HG03025 (cell line): Measurements from ENCODE around the gene SULT2B1.

Source experiments
- ATAC-seq: cut with Tn5 transposase; IDR thresholded peaks from one replicate; pipeline ENCODE4 v1.9.1; 2021; ENCODE audit warnings: mild to moderate bottlenecking, moderate library complexity; ENCODE audit not compliant: unreplicated experiment, low FRiP score

SULT2B1 gene

DNA sequence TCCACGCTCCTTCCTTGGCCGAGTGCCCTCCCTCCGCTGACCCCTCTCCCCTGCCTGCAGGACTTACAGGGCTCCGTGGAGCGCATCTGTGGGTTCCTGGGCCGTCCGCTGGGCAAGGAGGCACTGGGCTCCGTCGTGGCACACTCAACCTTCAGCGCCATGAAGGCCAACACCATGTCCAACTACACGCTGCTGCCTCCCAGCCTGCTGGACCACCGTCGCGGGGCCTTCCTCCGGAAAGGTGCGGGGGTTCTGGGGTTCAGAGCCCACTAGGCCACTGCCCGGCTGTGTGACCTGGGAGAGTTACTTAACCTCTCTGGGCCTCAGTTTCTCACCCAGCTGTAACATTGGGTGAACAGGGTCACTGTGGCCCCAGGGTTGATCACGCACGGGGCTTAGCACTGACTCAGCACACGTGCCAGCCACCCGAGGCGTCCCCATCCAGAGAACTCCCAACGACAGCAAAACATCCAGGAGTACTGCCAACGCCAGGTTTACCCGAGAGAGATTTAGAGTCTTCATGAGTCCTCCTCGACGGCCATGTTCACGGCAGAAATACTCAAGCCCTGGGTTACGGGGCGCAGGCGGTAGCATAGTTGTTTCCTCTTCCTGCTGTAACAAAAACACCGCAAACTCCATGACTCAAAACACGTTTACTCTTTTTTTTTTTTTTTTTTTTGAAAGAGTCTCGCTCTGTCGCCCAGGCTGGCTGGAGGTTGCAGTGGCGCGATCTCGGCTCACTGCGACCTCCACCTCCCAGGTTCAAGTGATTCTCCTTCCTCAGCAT is 44.9 kb downstream of the SULT2B1 start:
- ATAC-seq, result no peak

DNA sequence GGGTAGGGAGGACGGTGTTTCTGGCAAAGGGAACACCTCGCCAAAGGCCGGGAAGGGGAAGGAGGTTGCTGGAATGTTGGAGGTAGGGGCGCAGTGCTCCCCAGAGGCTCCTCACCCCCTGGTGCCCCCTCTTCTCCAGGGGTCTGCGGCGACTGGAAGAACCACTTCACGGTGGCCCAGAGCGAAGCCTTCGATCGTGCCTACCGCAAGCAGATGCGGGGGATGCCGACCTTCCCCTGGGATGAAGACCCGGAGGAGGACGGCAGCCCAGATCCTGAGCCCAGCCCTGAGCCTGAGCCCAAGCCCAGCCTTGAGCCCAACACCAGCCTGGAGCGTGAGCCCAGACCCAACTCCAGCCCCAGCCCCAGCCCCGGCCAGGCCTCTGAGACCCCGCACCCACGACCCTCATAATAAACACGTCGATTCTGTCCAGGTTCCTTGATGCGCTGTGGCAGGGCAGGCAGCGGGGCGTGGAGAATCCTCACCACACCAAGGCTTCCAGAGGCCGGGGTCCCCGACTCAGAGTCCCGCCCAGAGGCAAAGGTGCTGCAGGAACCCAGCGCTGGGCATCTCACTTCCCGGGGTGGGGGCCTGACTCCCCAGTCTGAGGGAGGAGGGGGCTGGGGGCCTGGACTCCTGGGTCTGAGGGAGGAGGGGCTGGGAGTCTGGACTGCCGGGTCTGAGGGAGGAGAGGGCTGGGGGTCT is 47.2 kb downstream of the SULT2B1 start:
- no peak for ATAC-seq

DNA sequence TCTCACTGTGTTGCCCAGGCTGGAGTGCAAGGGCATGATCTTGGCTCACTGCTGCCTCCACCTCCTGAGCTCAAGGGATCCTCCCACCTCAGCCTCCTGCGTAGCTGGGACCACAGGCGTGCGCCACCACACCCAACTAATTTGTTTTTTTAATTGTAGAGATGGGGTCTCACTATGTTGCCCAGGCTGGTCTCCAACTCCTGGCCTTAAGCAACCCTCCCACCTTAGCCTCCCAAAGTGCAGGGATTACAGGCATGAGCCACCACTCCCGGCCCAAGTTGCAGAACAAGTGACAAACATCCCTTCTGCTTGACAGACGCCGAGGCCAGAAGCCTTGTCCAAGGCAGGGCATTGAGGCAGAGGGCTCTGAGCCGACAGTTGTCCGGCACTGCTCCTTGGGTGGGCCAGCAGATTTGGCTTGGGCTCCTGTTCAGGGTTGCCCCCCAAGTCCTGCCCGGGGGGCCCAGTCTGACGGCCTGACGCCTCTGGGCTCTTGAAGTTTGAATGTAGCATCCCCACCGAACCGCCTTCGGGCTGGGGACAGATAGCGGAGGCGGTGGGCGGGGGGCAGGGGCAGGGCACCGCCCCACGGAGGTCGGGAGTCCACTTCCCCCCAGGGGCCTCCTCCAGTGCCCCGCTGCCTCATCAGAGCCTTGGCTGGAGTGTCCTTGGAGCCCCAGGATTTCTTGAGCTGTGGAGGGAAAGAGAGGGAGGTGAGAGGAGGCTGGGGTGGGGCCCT is 48.9 kb downstream of the SULT2B1 start:
- ATAC-seq, result no peak

DNA sequence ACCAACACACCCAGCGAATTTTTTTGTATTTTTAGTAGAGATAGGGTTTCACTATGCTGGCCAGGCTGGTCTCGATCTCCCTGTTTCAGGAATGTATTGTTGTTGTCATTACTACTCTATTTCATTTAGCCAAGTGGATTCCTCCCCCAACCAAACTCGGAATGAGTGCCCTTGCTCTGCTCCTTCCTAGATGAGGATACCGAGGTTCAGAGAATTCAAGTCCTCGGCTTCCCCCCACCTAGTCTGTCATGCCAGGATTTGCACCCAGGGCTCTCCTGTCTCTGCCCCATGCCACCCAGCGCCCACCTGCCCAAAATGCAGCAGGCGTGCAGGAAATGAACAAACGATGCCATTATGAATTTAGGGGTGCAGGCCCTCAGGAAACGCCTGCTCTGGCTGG is 51.0 kb downstream of the SULT2B1 start:
- ATAC-seq, result no peak

DNA sequence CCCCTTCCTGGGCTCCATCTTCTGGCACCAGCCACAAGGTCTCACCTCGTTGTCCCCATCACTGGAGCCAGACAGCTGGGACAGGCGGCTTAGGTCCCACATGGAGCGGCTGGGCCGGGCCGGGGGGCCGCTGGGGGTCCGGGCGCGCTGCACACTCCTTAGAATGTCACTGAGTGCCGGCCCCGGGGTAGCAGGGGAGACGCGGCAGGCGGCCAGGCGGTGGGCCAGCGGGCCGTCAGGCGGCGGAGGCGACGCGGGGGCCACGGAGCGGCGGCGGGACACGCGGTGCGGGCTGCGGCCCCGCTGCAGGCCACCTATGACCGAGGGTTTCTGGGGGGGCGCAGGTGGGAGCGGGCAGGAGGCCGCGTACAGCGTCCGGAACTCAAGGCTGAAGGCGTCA is 51.5 kb downstream of the SULT2B1 start:
- ATAC-seq, result no peak

DNA sequence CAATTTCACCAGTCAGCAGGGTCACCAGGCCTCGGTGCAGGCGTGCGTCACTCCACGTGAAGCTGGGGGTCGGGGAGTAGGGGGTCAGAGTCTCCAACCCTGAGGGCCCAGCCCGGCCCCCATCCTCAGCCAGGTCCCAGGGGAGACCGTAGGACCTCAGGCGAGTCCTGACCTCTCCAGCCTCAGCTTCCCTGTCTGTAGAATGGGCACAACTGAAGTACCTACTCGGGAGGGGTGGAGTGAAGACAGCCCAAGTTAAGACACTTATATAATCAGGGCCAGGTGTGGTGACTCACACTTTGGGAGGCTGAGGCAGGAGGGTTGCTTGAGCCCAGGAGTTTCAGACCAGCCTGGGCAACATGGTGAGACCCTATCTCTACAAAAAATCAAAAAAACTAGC is 51.9 kb downstream of the SULT2B1 start:
- ATAC-seq, result no peak

DNA sequence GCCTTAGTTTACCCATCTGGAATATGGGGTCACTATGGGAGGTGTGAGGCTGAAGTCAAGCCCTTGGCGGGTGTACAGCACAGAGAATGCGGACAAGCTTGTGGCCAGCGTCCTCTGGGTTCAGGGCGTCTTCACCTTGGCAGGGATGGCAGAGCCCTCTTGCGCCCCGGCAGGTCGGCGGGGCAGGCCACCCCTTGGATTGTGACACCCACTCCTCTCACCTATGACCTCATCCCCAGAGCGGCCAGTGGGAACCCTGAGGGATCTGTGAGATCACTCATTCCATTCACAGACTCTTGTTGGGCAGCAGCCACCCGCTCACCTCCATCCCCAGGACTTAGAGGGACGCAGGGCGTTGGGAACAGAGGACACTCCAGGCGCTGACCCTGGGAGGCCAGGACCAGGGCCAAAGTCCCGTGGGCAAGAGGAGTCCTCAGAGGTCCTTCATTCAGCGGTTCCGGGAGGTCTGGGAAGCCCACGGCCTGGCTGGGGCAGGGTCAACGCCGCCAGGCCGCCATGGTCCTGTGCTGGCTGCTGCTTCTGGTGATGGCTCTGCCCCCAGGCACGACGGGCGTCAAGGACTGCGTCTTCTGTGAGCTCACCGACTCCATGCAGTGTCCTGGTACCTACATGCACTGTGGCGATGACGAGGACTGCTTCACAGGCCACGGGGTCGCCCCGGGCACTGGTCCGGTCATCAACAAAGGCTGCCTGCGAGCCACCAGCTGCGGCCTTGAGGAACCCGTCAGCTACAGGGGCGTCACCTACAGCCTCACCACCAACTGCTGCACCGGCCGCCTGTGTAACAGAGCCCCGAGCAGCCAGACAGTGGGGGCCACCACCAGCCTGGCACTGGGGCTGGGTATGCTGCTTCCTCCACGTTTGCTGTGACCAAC is 54.7 kb downstream of the SULT2B1 start, which contains the start of gene SPACA4:
TSS of gene SPACA4 (plus strand) at position 280 of the 896 bp plus-strand sequence. CDS start at position 517, 237 bp downstream.
- ATAC-seq, result no peak

DNA sequence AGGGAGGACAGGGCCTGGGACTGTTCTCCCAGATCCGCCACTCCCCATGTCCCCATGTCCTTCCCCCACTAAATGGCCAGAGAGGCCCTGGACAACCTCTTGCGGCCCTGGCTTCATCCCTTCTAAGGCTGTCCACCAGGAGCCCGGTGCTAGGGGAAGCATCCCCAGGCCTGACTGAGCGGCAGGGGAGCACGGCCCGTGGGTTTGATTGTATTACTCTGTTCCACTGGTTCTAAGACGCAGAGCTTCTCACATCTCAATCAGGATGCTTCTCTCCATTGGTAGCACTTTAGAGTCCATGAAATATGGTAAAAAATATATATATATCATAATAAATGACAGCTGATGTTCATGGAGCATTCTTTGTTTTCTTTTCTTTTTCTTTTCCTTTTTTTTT is 55.4 kb downstream of the SULT2B1 start:
- ATAC-seq, result no peak

DNA sequence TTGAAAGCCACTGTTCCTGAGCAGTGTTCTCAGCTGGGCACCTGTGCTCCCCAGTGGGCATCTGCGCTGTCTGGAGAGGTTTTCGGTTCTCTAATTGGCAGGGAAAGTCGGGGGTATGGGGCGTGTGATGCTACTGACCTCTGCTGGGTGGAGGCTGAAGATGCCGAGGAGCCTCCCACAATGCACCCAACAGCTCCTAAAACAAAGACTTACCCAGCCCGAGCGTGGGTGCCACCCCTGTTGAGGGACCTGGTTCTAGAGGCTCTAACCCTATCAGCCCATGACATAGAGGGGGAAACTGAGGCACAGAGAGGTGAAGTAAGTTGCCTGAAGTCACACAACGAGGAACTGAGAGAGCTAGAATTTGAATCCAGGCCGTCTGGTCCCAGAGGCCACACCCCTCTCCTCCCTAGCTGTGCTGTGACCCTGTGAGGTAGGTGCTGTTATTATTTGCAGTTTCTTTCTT is 56.9 kb downstream of the SULT2B1 start:
- no peak for ATAC-seq

DNA sequence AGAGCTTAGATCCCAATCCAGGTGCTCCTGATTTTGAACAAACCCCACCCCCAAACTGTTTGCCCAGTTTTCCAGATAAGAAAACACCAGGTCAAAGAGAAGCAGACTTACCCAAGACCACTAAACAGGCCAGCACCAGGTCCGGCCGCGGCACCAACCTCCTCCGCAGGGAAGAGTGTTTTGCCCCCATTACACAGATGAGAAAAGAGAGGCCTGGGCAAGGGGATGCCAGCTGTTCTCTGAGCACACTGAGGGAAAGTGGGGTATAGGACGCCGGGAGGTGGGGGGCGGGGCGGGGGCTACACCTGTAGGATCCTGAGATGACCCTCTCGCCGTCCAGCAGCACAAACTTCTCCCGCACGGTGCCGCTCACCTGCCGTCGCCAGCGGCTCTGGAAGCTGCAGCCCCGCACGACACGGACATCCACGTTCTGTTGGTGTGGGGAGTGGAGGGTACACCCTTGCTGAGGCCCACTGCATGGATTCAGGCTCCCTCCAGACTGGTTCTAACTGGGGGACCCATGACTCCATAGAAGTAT is 57.7 kb downstream of the SULT2B1 start:
- no peak for ATAC-seq

DNA sequence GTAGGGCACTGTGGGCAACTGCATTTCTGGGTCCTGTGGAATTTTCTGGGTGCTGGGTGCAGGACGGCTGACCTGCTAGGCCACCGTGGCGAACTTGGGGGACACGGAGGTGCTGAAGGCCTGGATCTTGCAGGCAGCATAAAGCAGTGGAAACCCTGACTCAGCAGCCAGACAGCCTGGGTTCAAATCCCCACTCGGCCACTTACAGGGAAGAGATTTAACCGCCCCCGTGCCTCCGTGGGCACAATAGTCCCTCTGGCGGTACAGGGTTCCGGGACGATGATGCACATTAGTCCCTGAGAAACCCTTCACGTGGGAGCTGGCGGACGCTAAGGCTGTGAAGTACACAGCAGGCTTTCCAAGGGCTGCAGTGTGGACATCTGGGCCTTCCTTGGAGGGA is 59.9 kb downstream of the SULT2B1 start:
- no peak for ATAC-seq

DNA sequence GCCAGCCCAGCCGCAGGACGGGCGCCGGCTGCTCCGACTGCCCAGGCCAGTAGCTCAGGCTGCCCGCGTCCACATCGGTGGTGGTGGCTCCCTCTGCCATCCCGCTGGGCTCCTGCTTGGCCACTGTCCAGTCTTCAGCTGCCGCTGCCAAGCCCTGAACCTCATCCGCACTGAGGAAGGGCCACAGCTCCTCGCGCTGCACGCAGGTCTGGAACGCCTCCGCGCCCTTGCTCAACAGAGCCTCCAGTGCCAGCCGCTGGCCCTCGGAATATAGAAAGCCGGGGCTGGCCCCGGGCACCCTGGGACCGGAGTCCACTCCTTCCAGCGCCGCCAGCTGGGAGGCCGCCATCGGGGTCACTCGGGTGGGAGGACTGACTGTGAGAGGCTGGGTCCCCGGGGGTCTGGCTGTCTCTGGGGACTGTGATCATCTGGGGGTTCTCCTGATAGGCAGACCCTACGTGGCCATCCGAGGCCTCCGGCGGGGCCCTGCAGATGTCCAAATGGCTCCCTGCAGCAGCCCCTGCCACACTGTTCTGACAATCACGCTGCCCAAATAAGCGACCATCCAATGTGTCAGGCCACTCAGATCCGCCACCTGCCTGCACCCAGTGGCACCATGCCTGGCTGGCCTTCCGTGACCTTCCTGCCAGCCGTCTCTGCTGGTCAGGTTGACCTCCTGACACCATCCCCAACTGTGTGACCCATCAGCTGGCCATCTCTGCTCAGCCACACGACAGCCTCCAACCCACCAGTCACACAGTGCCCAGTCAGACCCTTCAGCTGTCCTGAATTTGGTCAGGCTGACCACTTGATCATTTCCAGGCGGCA is 61.3 kb downstream of the SULT2B1 start:
- no peak for ATAC-seq

DNA sequence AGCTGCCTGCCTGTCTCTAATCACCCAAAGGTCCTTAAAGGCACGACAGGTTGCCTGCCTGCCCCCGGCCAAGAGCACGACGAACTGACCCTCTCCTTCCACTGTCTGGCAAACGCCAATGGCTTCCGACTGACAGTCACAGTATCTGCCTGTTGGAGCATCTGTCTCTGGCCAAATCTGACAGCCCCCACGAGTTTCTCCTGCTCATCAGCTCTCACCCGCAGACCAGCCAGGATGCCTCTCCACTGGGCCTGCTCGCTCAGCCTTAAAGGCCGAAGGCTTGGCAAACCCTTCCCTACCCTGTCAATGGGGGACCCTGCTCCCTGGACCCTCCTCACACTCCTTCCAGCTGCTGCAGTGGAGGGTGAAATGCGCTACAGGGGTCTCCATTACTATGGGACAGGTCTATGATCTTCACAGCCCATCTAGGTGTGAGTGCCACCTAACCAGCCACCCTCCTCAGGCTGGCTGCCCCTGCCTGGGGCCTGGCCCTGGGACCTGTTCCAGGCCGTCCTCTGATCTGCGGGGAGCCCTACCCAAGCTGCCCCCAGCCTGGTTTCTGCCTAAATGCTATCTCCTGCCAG is 62.0 kb downstream of the SULT2B1 start:
- ATAC-seq, result no peak

DNA sequence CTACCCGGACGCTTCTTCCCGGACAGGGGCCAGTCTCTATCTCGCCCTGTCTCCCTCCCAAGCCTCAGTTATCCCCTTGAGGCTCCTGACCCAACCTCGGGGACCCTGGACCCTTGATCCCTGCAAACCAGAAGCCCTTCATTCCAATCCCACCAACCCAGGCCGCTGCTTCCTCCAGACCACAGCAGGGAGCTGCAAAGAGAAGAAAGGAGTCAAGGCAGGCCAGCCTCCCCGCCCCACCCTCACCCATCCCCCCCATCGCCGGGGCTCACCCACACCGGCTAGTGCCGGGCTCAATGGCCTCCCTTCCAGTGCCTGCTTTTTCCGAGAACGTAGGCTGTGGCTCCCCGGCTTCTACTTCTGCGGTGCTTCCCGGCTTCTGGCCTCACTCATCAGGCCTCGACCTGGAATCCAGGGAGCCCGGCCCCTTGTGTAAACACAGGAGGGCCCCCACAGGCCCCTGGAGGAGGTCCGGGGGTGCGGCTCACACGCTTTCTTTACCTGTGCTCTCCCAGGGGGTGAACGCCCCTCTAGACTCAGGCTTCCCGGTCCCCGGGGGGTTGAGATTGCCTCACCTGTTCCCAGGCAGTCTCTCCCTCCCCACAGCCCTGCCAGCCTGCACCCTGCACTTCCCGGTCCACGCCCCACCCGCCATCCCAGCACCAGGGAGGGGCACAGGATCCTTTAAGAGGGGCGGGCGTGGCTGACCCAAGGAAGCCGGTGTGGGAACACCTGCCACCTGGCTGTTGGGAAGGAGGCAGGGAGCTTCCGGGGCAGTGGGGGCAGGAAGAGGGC is 62.7 kb downstream of the SULT2B1 start, which contains the start of gene FAM83E:
TSS of gene FAM83E (minus strand) at position 641 of the 795 bp plus-strand sequence. CDS start 1,704 bp downstream, outside the sequence.
- no peak for ATAC-seq

DNA sequence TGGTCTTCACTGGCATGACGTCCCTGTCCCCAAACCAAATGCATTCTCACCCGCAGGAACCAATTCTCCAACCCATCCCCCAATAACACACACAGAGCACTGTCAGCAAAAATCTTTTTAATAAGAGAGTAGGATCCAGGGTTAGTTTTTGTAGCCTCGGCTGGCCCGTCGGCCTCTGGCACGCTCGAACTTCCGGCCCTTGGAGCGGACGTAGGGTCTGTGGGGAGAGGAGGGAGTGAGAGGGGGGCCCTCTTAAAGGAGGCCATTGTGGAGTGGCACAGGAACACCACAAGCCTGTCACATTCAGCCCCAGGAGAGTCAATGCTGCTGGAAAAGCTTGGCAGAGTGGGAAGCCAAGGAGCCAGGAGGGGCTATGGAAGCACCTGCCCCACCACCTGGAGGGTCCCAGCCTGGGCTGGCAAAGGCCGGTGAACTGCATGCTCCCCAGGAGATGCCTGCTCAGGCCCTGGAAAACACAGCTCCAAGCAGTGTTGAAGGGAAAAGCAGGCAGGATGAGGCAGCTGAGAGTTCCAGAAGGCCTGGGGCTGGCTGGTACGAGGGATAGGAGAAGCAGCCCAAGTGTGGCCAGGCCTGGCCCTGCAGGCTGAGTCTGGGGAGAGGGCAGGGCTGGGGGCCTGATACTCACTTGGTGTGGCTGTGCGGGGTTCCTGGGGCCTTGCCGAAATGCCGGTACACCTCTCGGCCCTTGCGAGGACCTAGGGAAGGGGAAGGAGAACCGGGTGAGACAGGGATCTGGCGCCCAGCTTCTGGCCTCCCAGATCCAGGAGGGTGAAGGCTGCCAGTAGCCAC is 63.5 kb downstream of the SULT2B1 start:
- ATAC-seq, result no peak

DNA sequence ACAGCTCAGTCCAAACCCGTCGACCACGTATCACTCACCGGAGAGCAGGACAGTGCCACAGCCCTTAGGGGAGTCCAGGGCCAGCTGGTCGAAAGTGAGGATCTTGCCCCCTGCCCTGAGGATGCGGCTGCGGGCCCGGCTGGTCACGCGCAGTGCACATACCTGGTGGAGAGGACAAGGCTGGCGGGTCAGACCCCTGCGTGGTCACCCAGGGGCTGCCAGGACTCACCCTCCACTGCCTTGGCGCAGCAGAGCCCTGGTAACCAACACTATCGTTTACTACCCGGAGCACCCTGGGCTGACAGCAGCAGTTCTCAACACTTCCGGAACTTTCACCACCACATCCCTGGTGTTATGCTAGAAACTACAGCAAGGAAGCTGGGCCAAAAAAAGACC is 64.1 kb downstream of the SULT2B1 start:
- no peak for ATAC-seq

DNA sequence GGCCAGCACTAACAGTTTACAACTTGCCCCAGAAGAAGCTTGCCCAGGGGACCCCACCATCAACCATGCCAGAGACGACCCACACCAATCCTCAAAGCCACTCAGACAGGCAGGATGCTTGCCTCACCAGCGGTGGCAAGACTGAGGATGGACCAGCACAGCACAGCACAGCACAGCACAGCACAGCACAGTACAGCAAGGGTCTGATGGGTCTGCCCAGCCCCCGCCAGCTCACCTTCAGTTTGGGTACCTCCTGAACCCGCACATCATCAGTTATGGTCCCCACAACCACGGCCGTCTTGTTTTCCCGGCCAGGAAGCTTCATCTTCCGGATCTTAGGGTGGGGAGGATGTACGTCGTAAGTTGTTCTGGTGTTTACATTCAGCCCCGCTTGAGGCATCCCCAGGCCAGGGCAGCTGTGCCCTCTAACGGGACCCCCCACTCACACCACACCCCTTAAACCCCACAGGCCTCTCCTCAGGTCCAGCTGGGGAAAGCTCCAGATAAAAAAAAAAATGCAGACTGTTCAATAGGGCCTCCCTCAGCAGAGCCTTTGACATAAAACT is 64.6 kb downstream of the SULT2B1 start:
- no peak for ATAC-seq
